Hepatocyte (in vitro differentiated cells): ENCODE measurements around the gene NEK9. TPM values are rescaled to one million over a fixed set of nuclear protein-coding genes. Genes with fewer than 3 reads are reported as not detected.

ENCODE experiments used
- DNase-seq: peaks from one replicate; pipeline ENCODE4 v3.0.0-alpha.2; 2016; ENCODE audit warnings: low spot score
- H2AFZ ChIP-seq: fragments of 200-600 bp; sonication (generic); 2 replicates; pipeline ENCODE4 v1.6.0; 2016; ENCODE audit warnings: antibody characterized with exemption, mild to moderate bottlenecking
- H3K27ac ChIP-seq: fragments of 200-600 bp; sonication (generic); 2 replicates; pipeline ENCODE4 v1.5.1; 2016; ENCODE audit warnings: mild to moderate bottlenecking
- H3K27me3 ChIP-seq: fragments of 200-600 bp; sonication (generic); 2 replicates; pipeline ENCODE4 v1.6.1; 2016
- H3K36me3 ChIP-seq: fragments of 200-600 bp; sonication (generic); replicated peaks from 2 replicates; pipeline ENCODE4 v1.5.1; 2016; ENCODE audit warnings: low read depth; ENCODE audit not compliant: insufficient read depth
- H3K4me1 ChIP-seq: fragments of 200-600 bp; sonication (generic); 2 replicates; pipeline ENCODE4 v1.5.1; 2016; ENCODE audit warnings: mild to moderate bottlenecking, moderate library complexity; ENCODE audit not compliant: insufficient read depth
- H3K4me2 ChIP-seq: fragments of 200-600 bp; sonication (generic); 2 replicates; pipeline ENCODE4 v1.6.0; 2016
- H3K4me3 ChIP-seq: fragments of 200-600 bp; sonication (generic); 2 replicates; pipeline ENCODE4 v1.5.1; 2016; ENCODE audit warnings: mild to moderate bottlenecking
- H3K79me2 ChIP-seq: fragments of 200-600 bp; sonication (generic); 2 replicates; pipeline ENCODE4 v1.6.0; 2017; ENCODE audit warnings: mild to moderate bottlenecking
- H3K9me2 ChIP-seq: fragments of 200-600 bp; sonication (generic); replicated peaks from 2 replicates; pipeline ENCODE4 v1.6.0; 2017; ENCODE audit warnings: mild to moderate bottlenecking; ENCODE audit not compliant: insufficient read depth
- H3K9me3 ChIP-seq: fragments of 200-600 bp; sonication (generic); 2 replicates; pipeline ENCODE4 v1.5.1; 2016; ENCODE audit warnings: low read depth, mild to moderate bottlenecking
- H4K20me1 ChIP-seq: fragments of 200-600 bp; sonication (generic); 2 replicates; pipeline ENCODE4 v1.6.0; 2016; ENCODE audit warnings: mild to moderate bottlenecking; ENCODE audit not compliant: insufficient read depth, poor library complexity, severe bottlenecking
- EZH2 ChIP-seq: fragments of 200-600 bp; sonication (generic); IDR thresholded peaks from 2 replicates; pipeline ENCODE4 v1.6.1; 2016; ENCODE audit warnings: antibody characterized with exemption, mild to moderate bottlenecking, borderline replicate concordance
- EZH2phosphoT487 ChIP-seq: fragments of 200-600 bp; sonication (generic); IDR thresholded peaks from one replicate; pipeline ENCODE4 v1.6.1; 2018; ENCODE audit warnings: antibody characterized with exemption, mild to moderate bottlenecking, low read depth, moderate library complexity; ENCODE audit not compliant: unreplicated experiment, severe bottlenecking
- WGBS: methylation state at CpG from one replicate; pipeline ENCODE4 v1.1.6; 2016; ENCODE audit warnings: low lambda C conversion rate; ENCODE audit errors: missing lambda C conversion rate; 5-methylcytosine and 5-hydroxymethylcytosine counted together
- polyA plus RNA-seq: library from polyadenylated mRNA; unstranded; fragments of >200 nt; fragmentation: Nextera tagmentation; extraction: Ambion mirVana; gene quantifications from 2 replicates; pipeline ENCODE4 v1.2.1, GENCODE V29; 2016
- total RNA-seq: library from RNA; depleted of rRNA; stranded (reverse); fragments of >200 nt; gene quantifications from 2 replicates; pipeline ENCODE4 v1.2.3, GENCODE V29; 2014
- TF ChIP-seq, protein P1 (sequence below): fragments of 200-600 bp; sonication (generic); IDR thresholded peaks from 2 replicates; pipeline ENCODE4 v1.5.1; 2016; ENCODE audit warnings: antibody characterized with exemption, mild to moderate bottlenecking; ENCODE audit not compliant: poor library complexity

The NEK9 gene
- total and polyA plus RNA-seq, 2 experiments from 2014 or later, result 8.8 to 21.1 TPM

DNA sequence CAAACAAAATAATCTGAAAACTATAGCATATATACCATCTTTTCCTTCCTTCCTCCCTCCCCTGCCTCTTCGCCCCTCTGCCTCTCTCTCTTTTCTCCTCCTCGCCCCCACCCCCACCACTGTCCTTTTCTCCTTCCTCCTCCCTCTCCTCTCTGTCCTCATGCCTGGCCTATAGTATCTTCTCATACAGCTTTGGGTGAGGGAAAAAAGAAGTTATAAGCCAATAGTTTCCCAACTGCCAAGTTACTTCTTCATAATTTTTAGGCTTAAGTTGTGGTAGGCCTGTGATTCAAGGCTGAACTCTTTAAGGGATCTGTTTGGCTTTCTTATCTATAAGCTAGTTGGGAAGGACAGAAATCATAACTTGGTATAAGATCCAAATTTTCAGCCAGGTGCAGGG, 40.5 kb upstream of the NEK9 start:
- Histone ChIP-seq H3K4me2 (no peak overlapping the region), H3K27ac (no peak overlapping the region), H4K20me1 (peaks cover 86% of the 10 kb centered on the region), H3K9me3 (no peaks in the 10 kb centered on the region), H3K27me3 (no peaks in the 10 kb centered on the region), H2AFZ (no peak overlapping the region), H3K4me1 (no peaks in the 10 kb centered on the region), H3K9me2 (no peaks in the 10 kb centered on the region), H3K79me2 (peaks cover 100% of the 10 kb centered on the region), H3K36me3 (no peaks in the 10 kb centered on the region), H3K4me3 (no peak overlapping the region)
- WGBS, result no CpG with 5 or more reads among the region's 2 CpGs
- DNase-seq, result no peak
- TF ChIP-seq, protein P1, sequence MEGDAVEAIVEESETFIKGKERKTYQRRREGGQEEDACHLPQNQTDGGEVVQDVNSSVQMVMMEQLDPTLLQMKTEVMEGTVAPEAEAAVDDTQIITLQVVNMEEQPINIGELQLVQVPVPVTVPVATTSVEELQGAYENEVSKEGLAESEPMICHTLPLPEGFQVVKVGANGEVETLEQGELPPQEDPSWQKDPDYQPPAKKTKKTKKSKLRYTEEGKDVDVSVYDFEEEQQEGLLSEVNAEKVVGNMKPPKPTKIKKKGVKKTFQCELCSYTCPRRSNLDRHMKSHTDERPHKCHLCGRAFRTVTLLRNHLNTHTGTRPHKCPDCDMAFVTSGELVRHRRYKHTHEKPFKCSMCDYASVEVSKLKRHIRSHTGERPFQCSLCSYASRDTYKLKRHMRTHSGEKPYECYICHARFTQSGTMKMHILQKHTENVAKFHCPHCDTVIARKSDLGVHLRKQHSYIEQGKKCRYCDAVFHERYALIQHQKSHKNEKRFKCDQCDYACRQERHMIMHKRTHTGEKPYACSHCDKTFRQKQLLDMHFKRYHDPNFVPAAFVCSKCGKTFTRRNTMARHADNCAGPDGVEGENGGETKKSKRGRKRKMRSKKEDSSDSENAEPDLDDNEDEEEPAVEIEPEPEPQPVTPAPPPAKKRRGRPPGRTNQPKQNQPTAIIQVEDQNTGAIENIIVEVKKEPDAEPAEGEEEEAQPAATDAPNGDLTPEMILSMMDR, result no peak
- TF ChIP-seq EZH2, result no peak
- TF ChIP-seq EZH2phosphoT487, result no peak

- Histone ChIP-seq H3K9me2 (no peaks in the 10 kb centered on the region), H2AFZ (no peak overlapping the region), H3K27me3 (no peaks in the 10 kb centered on the region), H3K27ac (peak overlapping the region; percentile 31), H3K4me1 (no peaks in the 10 kb centered on the region), H3K4me3 (no peak overlapping the region), H3K4me2 (no peak overlapping the region), H3K79me2 (peaks cover 100% of the 10 kb centered on the region), H3K36me3 (no peaks in the 10 kb centered on the region), H4K20me1 (peaks cover 87% of the 10 kb centered on the region), H3K9me3 (no peaks in the 10 kb centered on the region)
- no peak for DNase-seq
- TF ChIP-seq, protein P1, result no peak
- TF ChIP-seq EZH2phosphoT487 (no peak), EZH2 (no peak)
- 78% methylated on average over 8 of the region's 8 CpGs for WGBS
Measured at GRCh38 chr14:75165586-75166391, 38.9 kb upstream of the NEK9 start.

GRCh38 chr14:75164809-75165208, 38.0 kb upstream of the NEK9 start:
- H3K4me2 ChIP-seq, result no peak overlapping the region
- peaks cover 86% of the 10 kb centered on the region for H4K20me1 ChIP-seq
- WGBS, result 93% methylated on average over 1 of the region's 1 CpG
- no peak for DNase-seq
- peaks cover 5% of the 10 kb centered on the region for H3K4me1 ChIP-seq
- H3K4me3 ChIP-seq, result no peak overlapping the region
- no peak overlapping the region for H3K27ac ChIP-seq
- no peaks in the 10 kb centered on the region for H3K9me3 ChIP-seq
- peaks cover 100% of the 10 kb centered on the region for H3K79me2 ChIP-seq
- H3K27me3 ChIP-seq, result no peaks in the 10 kb centered on the region
- no peaks in the 10 kb centered on the region for H3K9me2 ChIP-seq
- no peak for TF ChIP-seq EZH2phosphoT487
- TF ChIP-seq EZH2, result no peak
- TF ChIP-seq, protein P1, result no peak
- H2AFZ ChIP-seq, result no peak overlapping the region
- no peaks in the 10 kb centered on the region for H3K36me3 ChIP-seq
